Measurements from ENCODE around the gene DYSF.

DNA sequence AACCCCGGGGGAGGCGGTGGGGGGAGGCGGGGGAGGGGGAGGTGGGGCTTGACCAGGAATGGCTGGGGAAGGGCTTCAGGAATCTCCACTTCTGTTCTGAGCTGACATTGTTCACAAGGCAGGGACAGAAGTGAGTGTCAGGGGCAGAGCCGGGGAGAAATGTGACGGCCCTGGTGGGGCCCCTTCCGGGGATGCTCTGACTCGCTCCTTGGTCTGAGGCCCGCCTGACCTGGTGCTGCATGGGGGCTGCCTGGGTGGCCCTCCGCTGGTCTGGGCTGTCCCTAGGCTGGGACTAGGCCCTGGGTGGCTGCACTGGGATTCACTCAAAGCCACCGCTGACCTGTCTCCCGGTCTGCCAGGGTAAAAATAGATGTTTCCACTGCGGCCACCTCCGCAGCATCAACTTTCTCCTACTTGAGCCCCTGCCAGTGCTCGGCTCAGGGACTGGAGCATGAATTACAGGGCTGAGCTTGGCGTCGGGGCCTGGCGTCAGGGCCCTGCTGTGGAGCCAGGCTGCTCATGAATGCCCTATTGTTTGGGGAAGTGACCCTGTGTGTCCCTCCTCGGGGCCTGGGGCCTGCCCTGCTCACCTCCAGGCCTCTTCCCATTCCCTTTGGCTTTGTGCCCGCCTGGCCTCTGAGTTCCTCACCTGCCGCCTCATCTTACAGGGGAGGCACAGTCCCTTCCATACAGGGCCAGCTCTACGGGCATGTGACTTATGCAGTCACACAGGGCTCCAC is 247.5 kb downstream of the DYSF start:
- TF ChIP-seq, protein P1, sequence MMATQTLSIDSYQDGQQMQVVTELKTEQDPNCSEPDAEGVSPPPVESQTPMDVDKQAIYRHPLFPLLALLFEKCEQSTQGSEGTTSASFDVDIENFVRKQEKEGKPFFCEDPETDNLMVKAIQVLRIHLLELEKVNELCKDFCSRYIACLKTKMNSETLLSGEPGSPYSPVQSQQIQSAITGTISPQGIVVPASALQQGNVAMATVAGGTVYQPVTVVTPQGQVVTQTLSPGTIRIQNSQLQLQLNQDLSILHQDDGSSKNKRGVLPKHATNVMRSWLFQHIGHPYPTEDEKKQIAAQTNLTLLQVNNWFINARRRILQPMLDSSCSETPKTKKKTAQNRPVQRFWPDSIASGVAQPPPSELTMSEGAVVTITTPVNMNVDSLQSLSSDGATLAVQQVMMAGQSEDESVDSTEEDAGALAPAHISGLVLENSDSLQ (IDR thresholded peaks at IDR 0.05): no peak
- no peak for TF ChIP-seq FOXM1 (IDR thresholded peaks at IDR 0.05; ENCODE audit: borderline replicate concordance)
- TF ChIP-seq ELF4 (IDR thresholded peaks at IDR 0.05): no peak
- no peak for TF ChIP-seq SP1 (IDR thresholded peaks at IDR 0.05)
- TF ChIP-seq ARNT (IDR thresholded peaks at IDR 0.05): no peak
- TF ChIP-seq TARDBP (IDR thresholded peaks at IDR 0.05): no peak
- no peak for TF ChIP-seq SUZ12 (IDR thresholded peaks at IDR 0.05)
- TF ChIP-seq NFRKB (IDR thresholded peaks at IDR 0.05): no peak
- TF ChIP-seq BHLHE40 (IDR thresholded peaks at IDR 0.05; ENCODE audit: borderline replicate concordance): no peak
- no peak for TF ChIP-seq FOXK2 (IDR thresholded peaks at IDR 0.05)
- no peak for TF ChIP-seq LEF1 (IDR thresholded peaks at IDR 0.05; ENCODE audit: borderline replicate concordance)
